AG04449 (cell line): ENCODE measurements around the gene AQP2.

Source experiments
- CTCF ChIA-PET: fragments of 350-600 bp; formaldehyde crosslinking; extraction: SDS; loops from one replicate; lab custom pipeline; 2021; ENCODE audit warnings: antibody characterized with exemption; lab: Yijun Ruan, JAX
- POLR2A ChIA-PET: fragments of 400-600, 350-600 bp; formaldehyde crosslinking; extraction: SDS; loops from one replicate; lab custom pipeline; 2020; ENCODE audit warnings: antibody characterized with exemption, inconsistent platforms; lab: Yijun Ruan, JAX
- DNase-seq: peaks from one replicate; pipeline ENCODE4 v3.0.0-alpha.2; 2010; ENCODE audit warnings: low read depth, low spot score
- H3K4me3 ChIP-seq: 2 replicates; pipeline ENCODE4 v1.5.1; 2011; ENCODE audit warnings: low read depth, mild to moderate bottlenecking, control low read depth, low read length
- CTCF ChIP-seq: IDR thresholded peaks from one replicate; pipeline ENCODE4 v1.5.1; 2011; ENCODE audit warnings: mild to moderate bottlenecking, moderate library complexity, low read length, control low read depth, inconsistent platforms; ENCODE audit not compliant: insufficient read depth; ENCODE audit errors: missing control alignments

The AQP2 gene

GRCh38 chr12:49946086-49946485 is 4.5 kb upstream of the AQP2 start:
- H3K4me3 ChIP-seq: no peak overlapping the region
- no peak for DNase-seq
- ChIA-PET POLR2A (interaction anchor here (0.9 kb wide), 1 partner anchor 8 kb away, joined by 3 read pairs; no protein-coding TSS in a partner anchor), CTCF (interaction anchor here (0.8 to 6.7 kb wide), 60 partner anchors 12 to 265 kb away, joined by 3 to 173 read pairs (median 6); partner anchors contain the start of genes AQP5, AQP6, RACGAP1 and SMARCD1)
- no peak for TF ChIP-seq CTCF

- DNase-seq: no peak
- H3K4me3 ChIP-seq: no peak overlapping the region
- TF ChIP-seq CTCF: no peak
- CTCF ChIA-PET: interaction anchor here (0.9 to 6.7 kb wide), 48 partner anchors 11 to 264 kb away, joined by 3 to 173 read pairs (median 6); partner anchors contain the start of genes AQP5, AQP6, RACGAP1 and SMARCD1
- POLR2A ChIA-PET: interaction anchor here (0.9 kb wide), 1 partner anchor 8 kb away, joined by 3 read pairs; no protein-coding TSS in a partner anchor
These were observed 4.0 kb upstream of the AQP2 start for GRCh38 chr12:49946497-49946896.

- ChIA-PET POLR2A (no interaction called here), CTCF (interaction anchor here (0.8 to 6.7 kb wide), 9 partner anchors 10 to 107 kb away, joined by 3 to 173 read pairs (median 6); partner anchors contain the start of gene AQP5)
- no peak for DNase-seq
- TF ChIP-seq CTCF: no peak
- no peak overlapping the region for H3K4me3 ChIP-seq
These were observed 2.8 kb upstream of the AQP2 start for GRCh38 chr12:49947593-49948226.

GRCh38 chr12:49948866-49949845 is 1.4 kb upstream of the AQP2 start:
- TF ChIP-seq CTCF: no peak
- ChIA-PET CTCF (interaction anchor here (1.0 to 6.7 kb wide), 9 partner anchors 10 to 141 kb away, joined by 3 to 173 read pairs (median 5); no protein-coding TSS in a partner anchor), POLR2A (interaction anchor here (1.5 kb wide), 1 partner anchor 12 kb away, joined by 3 read pairs; the partner anchor contains the start of gene AQP5)
- H3K4me3 ChIP-seq: no peak overlapping the region
- DNase-seq: no peak

GRCh38 chr12:49949866-49950265 is 671 bp upstream of the AQP2 start:
- ChIA-PET POLR2A (interaction anchor here (1.5 kb wide), 1 partner anchor 11 kb away, joined by 3 read pairs; the partner anchor contains the start of gene AQP5), CTCF (interaction anchor here (1.0 to 6.7 kb wide), 7 partner anchors 9 to 140 kb away, joined by 3 to 173 read pairs (median 5); no protein-coding TSS in a partner anchor)
- no peak overlapping the region for H3K4me3 ChIP-seq
- no peak for DNase-seq
- TF ChIP-seq CTCF: no peak
